ENCODE measurements around the gene FADS3. TPM values are rescaled to one million over a fixed set of nuclear protein-coding genes. Genes with fewer than 3 reads are reported as not detected.

The FADS3 gene
- total RNA-seq, 1 experiment from 2014 or later = 22.6 TPM

GRCh38 chr11:61860054-61860903 lies 31.1 kb downstream of the FADS3 start:
- Histone ChIP-seq H3K36me3 (ENCODE audit: control insufficient read depth, insufficient read depth, low read length) (no peaks in the 10 kb centered on the region; the same call in 1 of the 2 replicates), H3K27ac (ENCODE audit: low read length) (no peak overlapping the region), H3K9me3 (ENCODE audit: control insufficient read depth, insufficient read depth, low read depth, low read length) (no peaks in the 10 kb centered on the region), H3K27me3 (ENCODE audit: control insufficient read depth, insufficient read depth, low read length) (no peaks in the 10 kb centered on the region), H3K4me3 (ENCODE audit: low read depth in 2 of 2, low read length in 2 of 2) (no peak overlapping the region), H3K4me1 (ENCODE audit: control insufficient read depth, insufficient read depth, low read length) (peaks cover 4% of the 10 kb centered on the region; the same call in 1 of the 2 replicates)
- intact Hi-C loops (cut with micrococcal nuclease; ENCODE audit: unreplicated experiment) (no loop called here), in situ Hi-C loops (cut with HindIII; ENCODE audit: low pct_unique_long_range_greater_than_20kb, low sequenced_read_pairs) (no loop called here)
- no TSS peak for BruUV-seq (replicated peaks)
- ChIA-PET POLR2A (no interaction called here), CTCF (no interaction called here)
- TF ChIP-seq CTCF (IDR thresholded peaks at IDR 0.05) (no peak), TCF7L2 (IDR thresholded peaks at IDR 0.05; ENCODE audit: low read depth, low read length) (no peak), POLR2AphosphoS5 (IDR thresholded peaks at IDR 0.05; ENCODE audit: low read depth, low read length) (no peak), SIN3A (IDR thresholded peaks at IDR 0.05; ENCODE audit: borderline replicate concordance, insufficient read depth, low read depth, low read length) (no peak)
- TF ChIP-seq, protein P1, sequence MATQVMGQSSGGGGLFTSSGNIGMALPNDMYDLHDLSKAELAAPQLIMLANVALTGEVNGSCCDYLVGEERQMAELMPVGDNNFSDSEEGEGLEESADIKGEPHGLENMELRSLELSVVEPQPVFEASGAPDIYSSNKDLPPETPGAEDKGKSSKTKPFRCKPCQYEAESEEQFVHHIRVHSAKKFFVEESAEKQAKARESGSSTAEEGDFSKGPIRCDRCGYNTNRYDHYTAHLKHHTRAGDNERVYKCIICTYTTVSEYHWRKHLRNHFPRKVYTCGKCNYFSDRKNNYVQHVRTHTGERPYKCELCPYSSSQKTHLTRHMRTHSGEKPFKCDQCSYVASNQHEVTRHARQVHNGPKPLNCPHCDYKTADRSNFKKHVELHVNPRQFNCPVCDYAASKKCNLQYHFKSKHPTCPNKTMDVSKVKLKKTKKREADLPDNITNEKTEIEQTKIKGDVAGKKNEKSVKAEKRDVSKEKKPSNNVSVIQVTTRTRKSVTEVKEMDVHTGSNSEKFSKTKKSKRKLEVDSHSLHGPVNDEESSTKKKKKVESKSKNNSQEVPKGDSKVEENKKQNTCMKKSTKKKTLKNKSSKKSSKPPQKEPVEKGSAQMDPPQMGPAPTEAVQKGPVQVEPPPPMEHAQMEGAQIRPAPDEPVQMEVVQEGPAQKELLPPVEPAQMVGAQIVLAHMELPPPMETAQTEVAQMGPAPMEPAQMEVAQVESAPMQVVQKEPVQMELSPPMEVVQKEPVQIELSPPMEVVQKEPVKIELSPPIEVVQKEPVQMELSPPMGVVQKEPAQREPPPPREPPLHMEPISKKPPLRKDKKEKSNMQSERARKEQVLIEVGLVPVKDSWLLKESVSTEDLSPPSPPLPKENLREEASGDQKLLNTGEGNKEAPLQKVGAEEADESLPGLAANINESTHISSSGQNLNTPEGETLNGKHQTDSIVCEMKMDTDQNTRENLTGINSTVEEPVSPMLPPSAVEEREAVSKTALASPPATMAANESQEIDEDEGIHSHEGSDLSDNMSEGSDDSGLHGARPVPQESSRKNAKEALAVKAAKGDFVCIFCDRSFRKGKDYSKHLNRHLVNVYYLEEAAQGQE (IDR thresholded peaks at IDR 0.05; ENCODE audit: insufficient read depth in 1 of 2, low read depth in 2 of 2, low read length in 1 of 2) = no peak
- DNase-seq (ENCODE audit: low read depth, low spot score) (no peak), ATAC-seq (no peak)

DNA sequence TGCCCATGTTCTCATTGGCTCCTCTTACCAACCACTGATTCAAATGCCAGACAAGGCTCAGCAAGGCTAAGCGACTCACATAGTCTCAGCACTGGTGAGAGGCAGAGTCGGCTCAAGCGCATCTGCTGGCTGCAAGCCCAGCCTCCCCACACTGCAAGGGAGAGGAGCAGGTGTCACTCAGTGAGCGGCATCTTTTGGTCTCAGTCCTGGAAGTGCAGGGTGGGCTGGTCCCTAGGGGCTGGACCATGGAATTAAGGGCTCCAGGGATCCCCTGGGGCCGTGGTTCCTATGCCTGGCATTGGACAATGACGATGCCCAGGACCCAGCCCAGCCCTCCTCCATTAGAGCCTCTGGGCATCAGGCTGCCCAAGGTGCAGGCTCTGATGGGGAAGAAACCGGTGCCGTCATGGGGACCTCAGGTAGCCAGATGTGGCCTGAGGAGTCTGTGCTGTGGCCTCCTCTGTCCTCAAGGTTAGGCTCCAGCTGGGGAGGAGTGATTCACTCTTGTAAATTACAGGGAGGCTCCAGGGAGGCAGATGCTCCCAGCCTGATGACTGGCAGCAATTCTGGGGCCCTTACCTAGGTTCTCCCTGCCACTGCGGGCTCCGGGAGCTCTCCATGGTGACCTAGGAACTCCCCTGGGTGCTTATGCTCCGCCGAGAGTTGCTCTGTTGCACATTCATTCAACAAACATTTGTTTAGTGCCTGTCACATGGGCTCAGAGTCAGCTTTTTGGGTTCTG lies 35.2 kb downstream of the FADS3 start:
- ChIA-PET CTCF (no interaction called here), POLR2A (no interaction called here)
- ATAC-seq = peak; percentile 33
- intact Hi-C loops (cut with micrococcal nuclease; ENCODE audit: unreplicated experiment) (no loop called here), in situ Hi-C loops (cut with HindIII; ENCODE audit: low pct_unique_long_range_greater_than_20kb, low sequenced_read_pairs) (no loop called here)
- H3K4me3 ChIP-seq (ENCODE audit: low read depth in 2 of 2, low read length in 2 of 2) = no peak overlapping the region
- no peak for DNase-seq (ENCODE audit: low read depth, low spot score)
- TF ChIP-seq, protein P1 (IDR thresholded peaks at IDR 0.05; ENCODE audit: insufficient read depth in 1 of 2, low read depth in 2 of 2, low read length in 1 of 2) = peak in 1 of 2 experiments; percentile 45; a peak in 2 of 4 replicates
- TF ChIP-seq SIN3A (IDR thresholded peaks at IDR 0.05; ENCODE audit: borderline replicate concordance, insufficient read depth, low read depth, low read length) = no peak
- H3K4me1 ChIP-seq (ENCODE audit: control insufficient read depth, insufficient read depth, low read length) = peaks cover 4% of the 10 kb centered on the region; the same call in 1 of the 2 replicates
- no peak overlapping the region for H3K27ac ChIP-seq (ENCODE audit: low read length)
- H3K36me3 ChIP-seq (ENCODE audit: control insufficient read depth, insufficient read depth, low read length) = no peaks in the 10 kb centered on the region; the same call in 1 of the 2 replicates
- H3K9me3 ChIP-seq (ENCODE audit: control insufficient read depth, insufficient read depth, low read depth, low read length) = no peaks in the 10 kb centered on the region
- no peaks in the 10 kb centered on the region for H3K27me3 ChIP-seq (ENCODE audit: control insufficient read depth, insufficient read depth, low read length)
- no TSS peak for BruUV-seq (replicated peaks)

Data from Panc1 (cell line).